HL-60 (cell line): Measurements from ENCODE around the gene KIAA1549.

ENCODE experiments used
- DNase-seq, 2 experiments: peaks; one replicate each; pipeline ENCODE4 v3.0.0-alpha.2; 2010 to 2020; ENCODE audit warnings: low read depth in 1 of 2, low spot score in 1 of 2
- H3K27ac ChIP-seq: fragments of 250-450 bp; sonication (Bioruptor Pico); replicated peaks from 2 replicates; pipeline ENCODE4 v1.5.1; 2020; ENCODE audit warnings: mild to moderate bottlenecking, moderate library complexity
- H3K27me3 ChIP-seq: fragments of 250-450 bp; sonication (Bioruptor Pico); 2 replicates; pipeline ENCODE4 v1.5.1; 2021; ENCODE audit warnings: mild to moderate bottlenecking, moderate library complexity; ENCODE audit not compliant: insufficient read depth, poor library complexity, severe bottlenecking
- H3K4me3 ChIP-seq: replicated peaks from 2 replicates; pipeline ENCODE4 v1.5.1; 2011; ENCODE audit warnings: mild to moderate bottlenecking, control low read depth, low read length; ENCODE audit not compliant: insufficient read depth
- GABPA ChIP-seq: IDR thresholded peaks from 2 replicates; pipeline ENCODE4 v1.6.1; 2012; ENCODE audit warnings: low read depth
- POLR2AphosphoS5 ChIP-seq: IDR thresholded peaks from 2 replicates; pipeline ENCODE4 v1.6.1; 2012; ENCODE audit warnings: low read depth
- SPI1 ChIP-seq: IDR thresholded peaks from 2 replicates; pipeline ENCODE4 v1.6.1; 2012; ENCODE audit warnings: low read depth, mild to moderate bottlenecking, borderline replicate concordance
- TF ChIP-seq, protein P1 (sequence below): IDR thresholded peaks from one replicate; pipeline ENCODE4 v1.5.1; 2011; ENCODE audit warnings: low read length, control low read depth, inconsistent platforms; ENCODE audit not compliant: insufficient read depth
- TF ChIP-seq, protein P2 (sequence below): IDR thresholded peaks from 2 replicates; pipeline ENCODE4 v1.6.1; 2012; ENCODE audit warnings: low read depth; ENCODE audit not compliant: insufficient replicate concordance

The KIAA1549 gene

DNA sequence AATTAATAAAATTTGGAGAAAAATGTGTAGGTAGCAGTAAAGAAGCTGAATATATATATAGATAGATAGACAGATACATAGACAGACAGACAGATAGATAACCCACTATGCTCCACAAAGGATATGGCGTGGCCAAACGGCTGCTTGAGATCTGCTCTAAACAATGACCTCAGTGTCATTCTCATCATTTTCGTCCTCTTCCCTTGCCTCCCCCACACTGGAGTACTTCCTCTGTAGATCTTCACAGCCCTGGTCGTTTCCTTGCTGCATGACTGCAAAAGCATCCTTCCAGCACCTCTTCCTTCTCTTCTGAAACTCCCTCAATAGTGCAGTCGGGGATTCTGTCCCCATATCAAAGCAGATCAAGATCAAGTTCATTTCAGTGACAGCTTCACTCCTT lies 147.6 kb downstream of the KIAA1549 start:
- TF ChIP-seq SPI1 (no peak), POLR2AphosphoS5 (no peak), GABPA (no peak)
- TF ChIP-seq, protein P1, sequence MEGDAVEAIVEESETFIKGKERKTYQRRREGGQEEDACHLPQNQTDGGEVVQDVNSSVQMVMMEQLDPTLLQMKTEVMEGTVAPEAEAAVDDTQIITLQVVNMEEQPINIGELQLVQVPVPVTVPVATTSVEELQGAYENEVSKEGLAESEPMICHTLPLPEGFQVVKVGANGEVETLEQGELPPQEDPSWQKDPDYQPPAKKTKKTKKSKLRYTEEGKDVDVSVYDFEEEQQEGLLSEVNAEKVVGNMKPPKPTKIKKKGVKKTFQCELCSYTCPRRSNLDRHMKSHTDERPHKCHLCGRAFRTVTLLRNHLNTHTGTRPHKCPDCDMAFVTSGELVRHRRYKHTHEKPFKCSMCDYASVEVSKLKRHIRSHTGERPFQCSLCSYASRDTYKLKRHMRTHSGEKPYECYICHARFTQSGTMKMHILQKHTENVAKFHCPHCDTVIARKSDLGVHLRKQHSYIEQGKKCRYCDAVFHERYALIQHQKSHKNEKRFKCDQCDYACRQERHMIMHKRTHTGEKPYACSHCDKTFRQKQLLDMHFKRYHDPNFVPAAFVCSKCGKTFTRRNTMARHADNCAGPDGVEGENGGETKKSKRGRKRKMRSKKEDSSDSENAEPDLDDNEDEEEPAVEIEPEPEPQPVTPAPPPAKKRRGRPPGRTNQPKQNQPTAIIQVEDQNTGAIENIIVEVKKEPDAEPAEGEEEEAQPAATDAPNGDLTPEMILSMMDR = no peak
- TF ChIP-seq, protein P2, sequence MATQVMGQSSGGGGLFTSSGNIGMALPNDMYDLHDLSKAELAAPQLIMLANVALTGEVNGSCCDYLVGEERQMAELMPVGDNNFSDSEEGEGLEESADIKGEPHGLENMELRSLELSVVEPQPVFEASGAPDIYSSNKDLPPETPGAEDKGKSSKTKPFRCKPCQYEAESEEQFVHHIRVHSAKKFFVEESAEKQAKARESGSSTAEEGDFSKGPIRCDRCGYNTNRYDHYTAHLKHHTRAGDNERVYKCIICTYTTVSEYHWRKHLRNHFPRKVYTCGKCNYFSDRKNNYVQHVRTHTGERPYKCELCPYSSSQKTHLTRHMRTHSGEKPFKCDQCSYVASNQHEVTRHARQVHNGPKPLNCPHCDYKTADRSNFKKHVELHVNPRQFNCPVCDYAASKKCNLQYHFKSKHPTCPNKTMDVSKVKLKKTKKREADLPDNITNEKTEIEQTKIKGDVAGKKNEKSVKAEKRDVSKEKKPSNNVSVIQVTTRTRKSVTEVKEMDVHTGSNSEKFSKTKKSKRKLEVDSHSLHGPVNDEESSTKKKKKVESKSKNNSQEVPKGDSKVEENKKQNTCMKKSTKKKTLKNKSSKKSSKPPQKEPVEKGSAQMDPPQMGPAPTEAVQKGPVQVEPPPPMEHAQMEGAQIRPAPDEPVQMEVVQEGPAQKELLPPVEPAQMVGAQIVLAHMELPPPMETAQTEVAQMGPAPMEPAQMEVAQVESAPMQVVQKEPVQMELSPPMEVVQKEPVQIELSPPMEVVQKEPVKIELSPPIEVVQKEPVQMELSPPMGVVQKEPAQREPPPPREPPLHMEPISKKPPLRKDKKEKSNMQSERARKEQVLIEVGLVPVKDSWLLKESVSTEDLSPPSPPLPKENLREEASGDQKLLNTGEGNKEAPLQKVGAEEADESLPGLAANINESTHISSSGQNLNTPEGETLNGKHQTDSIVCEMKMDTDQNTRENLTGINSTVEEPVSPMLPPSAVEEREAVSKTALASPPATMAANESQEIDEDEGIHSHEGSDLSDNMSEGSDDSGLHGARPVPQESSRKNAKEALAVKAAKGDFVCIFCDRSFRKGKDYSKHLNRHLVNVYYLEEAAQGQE = no peak
- no peak for DNase-seq
- no peak overlapping the region for H3K4me3 ChIP-seq
- H3K27ac ChIP-seq = no peak overlapping the region
- H3K27me3 ChIP-seq = no peaks in the 10 kb centered on the region

DNA sequence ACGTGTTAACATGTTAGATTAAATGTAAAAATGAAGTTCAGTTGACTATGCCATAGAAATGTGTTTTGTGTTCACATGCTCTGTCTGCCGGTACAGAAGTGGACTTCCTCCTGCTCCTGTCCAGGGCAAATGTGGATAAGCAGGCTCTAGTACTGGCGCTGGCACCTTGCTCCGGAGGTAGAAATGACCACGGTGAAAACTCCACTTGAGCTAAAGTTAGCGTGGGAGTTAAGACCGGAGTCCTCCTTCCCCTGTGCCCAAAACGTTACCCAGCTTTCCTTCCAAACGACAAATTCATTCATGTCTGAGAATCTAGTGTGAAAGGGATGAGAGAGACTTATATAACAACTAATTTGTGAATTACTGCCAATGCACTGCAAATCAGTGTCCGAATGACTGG lies 148.2 kb downstream of the KIAA1549 start:
- TF ChIP-seq POLR2AphosphoS5 (no peak), GABPA (no peak)
- TF ChIP-seq, protein P1 = no peak
- no peak for DNase-seq
- no peak overlapping the region for H3K27ac ChIP-seq
- H3K27me3 ChIP-seq = no peaks in the 10 kb centered on the region
- H3K4me3 ChIP-seq = no peak overlapping the region

DNA sequence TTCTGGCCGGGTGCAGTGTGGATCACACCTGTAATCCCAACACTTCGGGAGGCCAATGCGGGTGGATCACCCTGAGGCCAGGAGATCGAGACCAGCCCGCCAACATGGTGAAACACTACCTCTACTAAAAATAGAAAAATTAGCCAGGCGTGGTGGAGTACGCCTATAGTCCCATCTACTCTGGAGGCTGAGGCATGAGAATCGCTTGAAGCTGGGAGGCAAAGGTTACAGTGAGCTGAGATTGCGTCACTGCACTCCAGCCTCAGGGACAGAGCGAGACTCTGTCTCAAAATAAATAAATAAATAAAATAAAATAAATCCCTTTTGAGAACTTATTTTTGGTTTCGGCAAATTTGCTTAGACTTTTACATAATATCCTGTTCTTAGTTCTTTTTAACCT lies 151.9 kb downstream of the KIAA1549 start:
- no peak overlapping the region for H3K4me3 ChIP-seq
- DNase-seq = no peak
- no peaks in the 10 kb centered on the region for H3K27me3 ChIP-seq
- TF ChIP-seq, protein P2 = no peak
- TF ChIP-seq GABPA (no peak), SPI1 (no peak)
- TF ChIP-seq, protein P1 = no peak
- H3K27ac ChIP-seq = no peak overlapping the region

DNA sequence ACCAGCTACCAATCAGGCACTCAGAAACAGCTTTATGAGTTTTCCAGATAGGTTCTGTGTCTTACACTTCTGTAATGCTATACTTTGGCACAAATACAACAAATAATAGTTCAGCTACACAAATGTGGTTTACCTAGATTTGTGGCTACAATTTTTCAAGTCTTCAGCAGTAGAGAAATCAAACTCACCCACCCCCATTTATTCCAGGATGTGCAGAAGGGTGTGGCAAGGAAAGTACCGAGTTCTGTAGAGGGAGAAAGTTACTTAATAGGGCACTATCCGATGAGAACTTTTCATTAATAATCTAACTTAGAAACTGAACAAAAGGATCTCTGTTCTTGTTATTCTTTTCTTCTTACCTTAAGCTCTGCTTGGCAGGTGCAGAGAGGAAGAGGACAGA lies 152.9 kb downstream of the KIAA1549 start:
- Histone ChIP-seq H3K4me3 (no peak overlapping the region), H3K27ac (no peak overlapping the region), H3K27me3 (no peaks in the 10 kb centered on the region)
- no peak for TF ChIP-seq GABPA
- TF ChIP-seq, protein P2 = no peak
- TF ChIP-seq SPI1 = no peak
- TF ChIP-seq, protein P1 = no peak
- no peak for TF ChIP-seq POLR2AphosphoS5
- DNase-seq = no peak
